ENCODE results near the gene POLR2J.

DNA sequence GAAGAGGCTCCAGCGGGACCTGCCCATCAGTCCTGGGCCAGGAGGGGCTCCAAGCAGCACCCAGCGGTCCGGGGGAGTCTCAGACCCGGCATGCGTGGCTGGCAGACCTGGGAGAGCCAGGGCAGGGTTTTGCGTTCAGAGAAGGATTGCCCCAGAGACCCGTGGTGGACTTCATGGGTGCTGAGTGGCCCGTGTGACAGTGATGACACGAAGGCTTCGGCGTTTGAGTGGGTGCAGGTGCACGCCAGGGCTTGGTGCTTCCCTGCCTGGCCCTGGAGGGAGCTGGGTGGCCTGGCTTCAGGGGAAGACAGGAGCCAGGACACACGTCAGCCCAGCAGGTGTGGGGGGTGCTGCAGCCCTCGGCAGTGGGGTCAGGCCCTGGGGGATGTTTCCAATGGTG is 31.4 kb downstream of the POLR2J start:
- TF ChIP-seq CTCF (IDR thresholded peaks at IDR 0.05; ENCODE audit: poor library complexity, severe bottlenecking) (no peak), POLR2AphosphoS5 (IDR thresholded peaks at IDR 0.05) (no peak), MXI1 (conservative IDR thresholded peaks at IDR 0.05; ENCODE audit: poor library complexity, severe bottlenecking) (no peak), EZH2 (IDR thresholded peaks at IDR 0.05; ENCODE audit: borderline replicate concordance, insufficient read depth, low read length, poor library complexity, severe bottlenecking) (no peak), EP300 (conservative IDR thresholded peaks at IDR 0.05; ENCODE audit: poor library complexity, severe bottlenecking) (no peak), SMC3 (conservative IDR thresholded peaks at IDR 0.05; ENCODE audit: poor library complexity) (no peak), REST (IDR thresholded peaks at IDR 0.05; ENCODE audit: borderline replicate concordance) (no peak), RAD21 (conservative IDR thresholded peaks at IDR 0.05) (no peak), TAF1 (IDR thresholded peaks at IDR 0.05; ENCODE audit: low read depth) (no peak)
